KMS-11 (cell line): Measurements from ENCODE around the gene RNF144A.

Experiments used
- H2AFZ ChIP-seq: fragments of 200-600 bp; sonication (generic); 2 replicates; pipeline ENCODE4 v1.6.1; 2016; ENCODE audit warnings: antibody characterized with exemption, mixed run types, low read depth
- H3K27ac ChIP-seq: fragments of 200-600 bp; sonication (generic); 2 replicates; pipeline ENCODE4 v1.6.1; 2016; ENCODE audit warnings: mild to moderate bottlenecking, mixed run types
- H3K27me3 ChIP-seq: fragments of 200-600 bp; sonication (generic); 2 replicates; pipeline ENCODE4 v1.6.1; 2017; ENCODE audit warnings: mild to moderate bottlenecking, low read depth, mixed run types, moderate library complexity; ENCODE audit not compliant: insufficient read depth
- H3K36me3 ChIP-seq: fragments of 200-600 bp; sonication (generic); 2 replicates; pipeline ENCODE4 v1.6.1; 2017; ENCODE audit warnings: mild to moderate bottlenecking, mixed run types; ENCODE audit not compliant: insufficient read depth
- H3K4me1 ChIP-seq: fragments of 200-600 bp; sonication (generic); 2 replicates; pipeline ENCODE4 v1.6.1; 2016; ENCODE audit warnings: mild to moderate bottlenecking, low read depth, mixed run types; ENCODE audit not compliant: poor library complexity, severe bottlenecking
- H3K4me2 ChIP-seq: fragments of 200-600 bp; sonication (generic); 2 replicates; pipeline ENCODE4 v1.7.0; 2016; ENCODE audit warnings: mild to moderate bottlenecking, mixed run types
- H3K4me3 ChIP-seq: fragments of 200-600 bp; sonication (generic); IDR thresholded peaks from 2 replicates; pipeline ENCODE4 v1.6.1; 2017; ENCODE audit warnings: low read depth, low read length, mixed read lengths; ENCODE audit not compliant: insufficient read depth
- H3K79me2 ChIP-seq: fragments of 200-600 bp; sonication (generic); 2 replicates; pipeline ENCODE4 v1.6.1; 2016; ENCODE audit warnings: low read depth, mixed run types; ENCODE audit not compliant: insufficient read depth
- H3K9ac ChIP-seq: fragments of 200-600 bp; sonication (generic); 2 replicates; pipeline ENCODE4 v1.6.1; 2016; ENCODE audit warnings: mild to moderate bottlenecking, mixed run types
- H4K20me1 ChIP-seq: fragments of 200-600 bp; sonication (generic); 2 replicates; pipeline ENCODE4 v1.6.1; 2016; ENCODE audit warnings: mild to moderate bottlenecking, mixed run types; ENCODE audit not compliant: insufficient read depth
- TF ChIP-seq, protein P1 (sequence below): fragments of 200-600 bp; sonication (generic); conservative IDR thresholded peaks from 2 replicates; pipeline ENCODE4 v1.6.1; 2017; ENCODE audit warnings: low read depth, mild to moderate bottlenecking, antibody characterized with exemption, low read length, moderate library complexity, mixed read lengths

RNF144A gene

GRCh38 chr2:6970551-6970950 lies 53.3 kb downstream of the RNF144A start:
- H3K36me3 ChIP-seq, result no peaks in the 10 kb centered on the region
- no peak overlapping the region for H3K4me3 ChIP-seq
- H3K4me2 ChIP-seq, result no peak overlapping the region
- H3K4me1 ChIP-seq, result no peaks in the 10 kb centered on the region
- H3K27me3 ChIP-seq, result no peaks in the 10 kb centered on the region
- H3K27ac ChIP-seq, result no peak overlapping the region
- no peaks in the 10 kb centered on the region for H3K79me2 ChIP-seq
- H3K9ac ChIP-seq, result no peak overlapping the region
- no peaks in the 10 kb centered on the region for H4K20me1 ChIP-seq
- no peak overlapping the region for H2AFZ ChIP-seq
- TF ChIP-seq, protein P1, sequence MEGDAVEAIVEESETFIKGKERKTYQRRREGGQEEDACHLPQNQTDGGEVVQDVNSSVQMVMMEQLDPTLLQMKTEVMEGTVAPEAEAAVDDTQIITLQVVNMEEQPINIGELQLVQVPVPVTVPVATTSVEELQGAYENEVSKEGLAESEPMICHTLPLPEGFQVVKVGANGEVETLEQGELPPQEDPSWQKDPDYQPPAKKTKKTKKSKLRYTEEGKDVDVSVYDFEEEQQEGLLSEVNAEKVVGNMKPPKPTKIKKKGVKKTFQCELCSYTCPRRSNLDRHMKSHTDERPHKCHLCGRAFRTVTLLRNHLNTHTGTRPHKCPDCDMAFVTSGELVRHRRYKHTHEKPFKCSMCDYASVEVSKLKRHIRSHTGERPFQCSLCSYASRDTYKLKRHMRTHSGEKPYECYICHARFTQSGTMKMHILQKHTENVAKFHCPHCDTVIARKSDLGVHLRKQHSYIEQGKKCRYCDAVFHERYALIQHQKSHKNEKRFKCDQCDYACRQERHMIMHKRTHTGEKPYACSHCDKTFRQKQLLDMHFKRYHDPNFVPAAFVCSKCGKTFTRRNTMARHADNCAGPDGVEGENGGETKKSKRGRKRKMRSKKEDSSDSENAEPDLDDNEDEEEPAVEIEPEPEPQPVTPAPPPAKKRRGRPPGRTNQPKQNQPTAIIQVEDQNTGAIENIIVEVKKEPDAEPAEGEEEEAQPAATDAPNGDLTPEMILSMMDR, result no peak

DNA sequence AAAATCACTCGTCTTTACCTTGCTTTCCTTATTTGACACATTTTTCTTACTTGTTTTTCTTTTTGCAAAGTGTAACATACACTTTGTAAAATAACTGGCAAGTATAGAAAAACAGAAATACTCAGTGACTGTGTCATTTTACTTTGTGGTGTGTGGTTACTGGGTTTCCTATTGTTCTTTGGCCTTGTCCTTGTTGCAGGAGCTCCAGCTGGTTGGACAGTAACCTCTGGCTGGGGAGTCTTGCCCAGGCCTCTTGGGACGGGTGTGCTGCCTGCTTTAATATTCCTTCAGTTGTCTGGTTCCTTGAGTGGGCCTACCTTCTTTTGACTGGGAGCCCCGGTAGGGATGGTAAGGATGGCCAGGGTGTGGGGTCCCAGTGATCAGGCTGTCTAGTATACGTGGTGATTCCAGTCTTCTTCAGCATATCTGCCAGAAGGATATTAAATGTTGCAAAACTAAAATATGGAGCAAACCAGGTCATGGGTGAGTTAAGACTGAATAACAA lies 53.8 kb downstream of the RNF144A start:
- no peak overlapping the region for H3K4me3 ChIP-seq
- TF ChIP-seq, protein P1, result no peak
- H3K36me3 ChIP-seq, result no peaks in the 10 kb centered on the region
- no peaks in the 10 kb centered on the region for H3K79me2 ChIP-seq
- no peaks in the 10 kb centered on the region for H3K4me1 ChIP-seq
- H3K27me3 ChIP-seq, result no peaks in the 10 kb centered on the region
- no peaks in the 10 kb centered on the region for H4K20me1 ChIP-seq
- H3K9ac ChIP-seq, result no peak overlapping the region
- no peak overlapping the region for H3K27ac ChIP-seq
- H2AFZ ChIP-seq, result no peak overlapping the region
- H3K4me2 ChIP-seq, result no peak overlapping the region

GRCh38 chr2:6971502-6971901 lies 54.3 kb downstream of the RNF144A start:
- H4K20me1 ChIP-seq, result no peaks in the 10 kb centered on the region
- H3K9ac ChIP-seq, result no peak overlapping the region
- no peaks in the 10 kb centered on the region for H3K27me3 ChIP-seq
- H3K27ac ChIP-seq, result no peak overlapping the region
- TF ChIP-seq, protein P1, result no peak
- H3K4me2 ChIP-seq, result no peak overlapping the region
- no peaks in the 10 kb centered on the region for H3K36me3 ChIP-seq
- no peaks in the 10 kb centered on the region for H3K79me2 ChIP-seq
- H2AFZ ChIP-seq, result no peak overlapping the region
- no peaks in the 10 kb centered on the region for H3K4me1 ChIP-seq
- no peak overlapping the region for H3K4me3 ChIP-seq

DNA sequence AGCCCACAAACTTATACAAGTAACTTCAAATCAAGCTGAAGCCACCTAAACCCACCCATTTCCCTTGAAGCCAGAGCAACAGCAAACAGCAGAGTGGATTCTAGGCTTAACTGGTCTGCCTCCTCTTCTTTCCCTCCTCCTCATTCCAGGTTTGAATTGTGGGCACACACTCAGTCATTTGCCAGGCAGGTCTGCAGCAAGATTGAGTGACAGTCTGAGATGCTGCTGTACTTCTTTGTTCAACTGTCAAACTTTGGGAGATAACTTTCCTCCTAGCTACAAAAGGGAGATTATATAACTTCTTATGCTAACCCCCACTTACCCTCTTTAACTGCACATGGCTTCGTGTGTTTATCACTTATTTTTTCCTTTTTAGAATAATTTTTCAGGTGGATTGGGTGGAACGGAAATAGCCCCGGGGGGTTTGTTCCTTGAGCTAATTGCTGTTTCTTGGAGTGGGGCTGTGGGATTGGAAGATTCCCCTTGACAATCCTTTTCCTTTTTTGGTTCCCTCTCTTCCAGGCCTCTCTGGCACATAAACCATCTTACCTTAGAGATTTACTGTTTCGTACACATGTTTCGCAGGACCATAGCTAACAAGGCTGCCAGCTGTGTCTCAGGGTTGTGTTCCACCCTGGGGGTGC lies 55.0 kb downstream of the RNF144A start:
- Histone ChIP-seq H3K9ac (no peak overlapping the region), H3K4me1 (no peaks in the 10 kb centered on the region), H3K36me3 (no peaks in the 10 kb centered on the region), H3K4me3 (no peak overlapping the region), H3K79me2 (no peaks in the 10 kb centered on the region), H3K4me2 (no peak overlapping the region), H2AFZ (no peak overlapping the region), H4K20me1 (no peaks in the 10 kb centered on the region), H3K27ac (no peak overlapping the region), H3K27me3 (no peaks in the 10 kb centered on the region)
- TF ChIP-seq, protein P1, result no peak
